ENCODE data around the gene LITAF.
"Not testable (repeated sequence)": the region's sequence is repeated elsewhere in the genome, so short reads cannot be mapped to it uniquely, and the experiment has no call there.

The LITAF gene

DNA sequence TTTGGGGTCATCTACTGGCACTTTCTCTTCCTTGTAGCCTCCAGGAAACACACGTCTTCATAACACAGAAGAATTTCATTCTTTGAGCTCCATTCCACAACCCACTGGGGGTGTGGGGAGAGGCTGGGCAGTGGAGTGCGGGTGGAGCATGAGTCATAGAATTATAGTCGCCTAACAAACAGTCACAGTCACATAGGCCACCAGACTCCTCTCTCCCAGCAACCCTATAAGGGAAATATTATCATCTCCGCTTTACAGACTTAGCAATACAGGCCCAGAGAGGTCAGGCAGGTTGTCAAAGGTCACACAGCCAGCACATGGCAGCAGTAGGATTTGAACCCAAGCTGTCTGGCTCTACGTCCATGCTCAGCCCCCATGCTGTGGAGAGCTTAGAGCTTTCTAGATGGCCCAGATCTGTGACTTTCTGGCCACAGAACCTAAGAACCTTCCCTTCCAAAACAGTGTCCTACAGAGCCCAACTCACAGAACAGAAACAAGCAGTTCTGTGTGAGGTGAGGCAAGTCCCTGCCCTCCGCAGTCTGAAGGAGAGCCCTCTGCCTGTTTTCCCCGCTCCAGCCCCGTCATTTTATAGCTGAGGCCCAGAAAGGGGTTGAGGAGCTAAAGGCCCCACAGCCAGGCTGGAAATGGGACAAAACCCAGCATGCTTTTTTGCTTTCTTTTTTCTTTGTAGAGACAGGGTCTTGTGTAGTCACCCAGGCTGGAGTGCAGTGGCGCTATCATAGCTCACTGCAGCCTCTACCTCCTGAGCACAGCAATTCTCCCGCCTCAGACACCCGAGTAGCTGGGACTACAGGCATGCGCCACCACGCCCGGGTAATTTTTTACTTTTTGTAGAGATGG is 10.7 kb upstream of the LITAF start:
- DNase-seq = no peak

GRCh38 chr16:11596572-11597226 is 10.0 kb upstream of the LITAF start:
- no peak for DNase-seq

- DNase-seq = no peak
Observed at GRCh38 chr16:11593581-11593980, 6.9 kb upstream of the LITAF start.

- not testable (repeated sequence) for DNase-seq
Observed at GRCh38 chr16:11593076-11593475, 6.4 kb upstream of the LITAF start.

GRCh38 chr16:11591630-11592029 is 4.9 kb upstream of the LITAF start:
- DNase-seq = not testable (repeated sequence)

GRCh38 chr16:11589198-11589550 is 2.5 kb upstream of the LITAF start:
- DNase-seq = no peak

GRCh38 chr16:11588321-11589197 is 1.8 kb upstream of the LITAF start:
- DNase-seq = no peak

- DNase-seq = no peak
Observed at GRCh38 chr16:11587643-11588247, 1.0 kb upstream of the LITAF start.

- DNase-seq = no peak
Observed at GRCh38 chr16:11586378-11586855, 302 bp downstream of the LITAF start.

DNA sequence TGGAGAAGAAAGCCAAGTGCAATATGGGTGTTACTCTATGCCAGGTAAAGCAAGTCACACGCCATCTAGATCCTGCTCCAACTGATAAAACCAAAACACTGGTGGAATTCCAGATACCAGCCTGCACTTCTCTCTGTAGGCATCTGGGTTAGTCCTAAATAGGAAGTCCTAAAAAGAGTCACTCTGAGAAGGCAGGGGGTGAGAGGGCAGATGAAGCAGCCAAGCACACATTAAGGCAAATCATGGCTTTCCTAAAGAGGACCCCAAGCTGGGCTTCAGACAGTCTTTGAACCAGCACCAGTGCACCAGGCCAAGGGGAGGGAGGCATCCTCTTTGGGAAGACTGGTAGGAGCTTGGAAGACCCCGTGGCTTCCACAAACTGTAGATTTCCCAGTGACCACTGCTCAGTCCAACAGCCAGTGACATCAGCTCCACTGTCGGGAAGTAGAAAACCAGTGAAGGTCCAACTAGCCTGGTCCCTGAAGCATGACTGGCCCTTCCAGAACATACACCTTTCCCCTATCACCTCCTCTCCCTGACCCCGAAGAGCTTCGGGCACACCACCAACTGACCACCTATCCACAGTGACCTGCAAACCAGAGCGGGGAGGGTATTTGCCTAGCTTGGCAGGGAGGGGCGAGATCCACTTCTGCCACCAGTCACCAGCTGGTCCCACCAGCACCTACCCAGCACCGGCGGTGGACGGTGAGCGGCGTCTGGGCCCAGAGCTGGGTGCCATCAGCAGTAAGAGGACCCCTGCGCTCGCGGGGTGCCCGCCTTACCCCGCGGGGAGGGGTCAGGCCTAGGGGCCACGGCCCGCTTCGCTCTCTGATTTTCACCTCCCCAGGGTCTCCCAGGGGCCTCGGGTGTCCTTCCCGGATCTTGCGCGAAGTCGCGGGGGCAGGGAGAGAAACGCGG is 1.0 kb downstream of the LITAF start:
- no peak for DNase-seq

- DNase-seq = no peak
Observed at GRCh38 chr16:11583889-11584565, 2.7 kb downstream of the LITAF start.

- no peak for DNase-seq
Observed at GRCh38 chr16:11583166-11583565, 3.6 kb downstream of the LITAF start.

DNA sequence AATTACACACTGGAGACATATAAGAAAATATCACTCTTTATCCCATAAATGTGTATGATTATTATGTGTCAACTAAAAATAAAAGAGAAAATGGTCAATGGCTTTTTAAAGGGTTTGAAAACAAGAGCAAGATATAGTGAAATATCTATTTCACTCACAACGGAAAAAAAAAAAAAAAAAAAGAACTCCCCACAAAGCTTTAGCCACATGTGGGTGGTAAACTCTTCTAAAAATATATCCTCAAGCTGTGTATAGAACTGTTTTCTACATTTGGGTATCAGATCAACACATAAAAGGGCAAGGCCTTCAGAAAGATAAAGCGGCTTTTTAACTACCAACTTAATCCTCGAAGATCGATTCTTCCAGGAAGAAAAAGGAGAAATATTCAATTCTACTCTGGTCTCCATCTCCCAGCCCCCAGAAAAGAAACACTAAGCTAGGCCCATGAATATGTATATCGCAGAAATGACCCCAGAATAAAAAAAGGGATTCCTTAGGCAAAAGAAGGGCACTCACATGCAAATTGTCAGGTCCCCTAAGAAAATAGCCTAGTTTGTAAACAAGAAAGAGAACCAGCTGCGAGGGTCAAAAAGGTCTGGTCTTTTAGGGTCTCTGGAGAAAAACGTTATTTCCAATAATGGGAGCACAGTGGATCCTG is 4.4 kb downstream of the LITAF start:
- no peak for DNase-seq

- no peak for DNase-seq
Observed at GRCh38 chr16:11581678-11582077, 5.0 kb downstream of the LITAF start.

DNA sequence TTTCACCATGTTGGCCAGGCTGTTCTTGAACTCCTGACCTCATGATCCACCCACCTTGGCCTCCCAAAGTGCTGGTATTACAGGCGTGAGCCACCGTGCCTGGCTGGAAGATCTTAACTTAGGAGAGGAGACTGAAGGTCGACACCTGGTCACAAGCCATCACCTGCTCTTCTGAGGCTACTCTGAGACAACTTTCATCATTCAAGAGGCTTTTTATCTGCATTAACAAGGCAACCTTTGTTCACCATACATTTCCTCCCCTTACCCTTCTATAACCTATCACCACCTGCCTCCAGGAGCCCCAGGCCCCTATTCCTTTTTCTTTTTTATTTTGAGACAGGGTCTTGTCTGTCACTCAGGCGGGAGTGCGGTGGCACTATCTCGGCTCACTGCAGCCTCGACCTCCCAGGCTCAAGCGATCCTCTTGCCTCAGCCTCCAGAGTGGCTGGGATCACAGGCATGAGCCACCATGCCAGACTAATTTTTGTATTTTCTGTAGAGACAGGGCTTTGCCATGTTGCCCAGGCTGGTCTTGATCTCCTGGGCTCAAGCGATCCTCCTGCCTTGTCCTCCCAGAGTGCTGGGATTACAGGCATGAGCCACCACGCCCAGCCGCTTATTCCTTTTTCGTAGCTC is 6.2 kb downstream of the LITAF start:
- no peak for DNase-seq

DNA sequence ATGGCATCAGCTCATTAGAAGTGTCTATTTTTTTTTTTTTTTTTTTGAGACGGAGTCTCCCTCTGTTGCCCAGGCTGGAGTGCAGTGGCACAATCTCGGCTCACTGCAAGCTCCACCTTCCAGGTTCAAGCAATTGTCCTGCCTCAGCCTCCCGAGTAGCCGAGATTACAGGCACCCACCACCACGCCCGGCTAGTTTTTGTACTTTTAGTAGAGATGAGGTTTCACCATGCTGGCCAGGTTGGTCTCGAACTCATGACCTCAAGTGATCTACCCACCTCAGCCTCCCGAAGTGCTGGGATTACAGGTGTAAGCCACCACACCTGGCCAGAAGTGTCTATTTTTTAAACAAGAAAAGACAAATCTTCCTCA is 9.4 kb downstream of the LITAF start:
- not testable (repeated sequence) for DNase-seq

DNA sequence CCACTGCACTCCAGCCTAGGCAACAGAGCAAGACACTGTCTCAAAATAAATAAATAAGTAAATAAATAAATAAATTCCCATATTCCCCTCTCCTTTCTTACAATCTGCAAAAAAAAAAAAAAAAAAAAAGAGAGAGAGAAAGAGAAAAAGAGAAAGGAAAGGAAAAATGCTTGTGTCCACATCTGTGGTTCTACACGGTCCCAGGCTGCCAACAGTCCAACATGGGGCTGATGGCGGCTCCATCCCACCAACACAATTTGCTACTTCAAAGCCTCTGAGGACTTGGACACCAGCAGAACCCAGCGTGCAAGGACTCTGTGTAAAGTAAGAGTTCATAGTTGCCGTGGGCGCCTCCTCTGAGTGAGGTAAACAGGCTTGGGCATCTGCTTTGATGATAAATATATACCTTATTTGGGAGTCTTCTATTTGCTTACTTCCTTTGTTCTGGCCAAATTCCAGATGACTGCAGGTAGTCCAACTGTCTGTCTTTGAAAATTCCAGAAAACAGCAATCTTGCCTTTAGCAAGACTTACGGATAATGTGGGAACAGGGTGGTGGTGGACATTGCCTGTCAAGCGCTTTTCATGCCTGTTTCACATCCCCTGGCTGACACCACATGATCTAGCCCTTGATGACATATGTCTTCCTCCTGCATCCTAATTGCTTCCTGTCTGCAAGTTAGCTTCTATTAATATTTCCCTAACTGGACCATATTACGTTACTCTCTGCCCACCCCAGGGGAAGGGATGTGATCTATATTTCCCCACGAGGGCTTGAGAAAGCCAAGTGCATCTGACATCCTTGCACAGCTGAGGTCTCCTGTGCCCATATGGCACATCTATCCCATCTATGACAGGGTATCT is 10.1 kb downstream of the LITAF start:
- DNase-seq = no peak

- DNase-seq = no peak
Observed at GRCh38 chr16:11575223-11575589, 11.5 kb downstream of the LITAF start.

- DNase-seq = no peak
Observed at GRCh38 chr16:11572301-11572995, 14.3 kb downstream of the LITAF start.

All from NCI-H2081 treated with DMSO at 0.1 percent for 48 hours (cell line).